Astrocyte of the spinal cord (primary cell): Measurements from ENCODE around the gene SORCS2.

ENCODE experiments used
- DNase-seq: peaks from one replicate; pipeline ENCODE4 v3.0.0; 2011; ENCODE audit warnings: low read depth, low spot score
- H3K4me3 ChIP-seq: 2 replicates; pipeline ENCODE4 v1.5.1; 2011; ENCODE audit warnings: low read depth, mild to moderate bottlenecking, low read length, moderate library complexity
- in situ Hi-C: cut with HindIII; loops from 2 replicates; pipeline ENCODE4 v1.10.0; 2017; ENCODE audit warnings: low sequenced_read_pairs
- TF ChIP-seq, protein P1 (sequence below): IDR thresholded peaks from 2 replicates; pipeline ENCODE4 v1.5.1; 2012; ENCODE audit warnings: low read depth, mild to moderate bottlenecking, low read length, inconsistent platforms

The SORCS2 gene

GRCh38 chr4:7197910-7198309, 5.6 kb downstream of the SORCS2 start:
- no peak for DNase-seq
- TF ChIP-seq, protein P1, sequence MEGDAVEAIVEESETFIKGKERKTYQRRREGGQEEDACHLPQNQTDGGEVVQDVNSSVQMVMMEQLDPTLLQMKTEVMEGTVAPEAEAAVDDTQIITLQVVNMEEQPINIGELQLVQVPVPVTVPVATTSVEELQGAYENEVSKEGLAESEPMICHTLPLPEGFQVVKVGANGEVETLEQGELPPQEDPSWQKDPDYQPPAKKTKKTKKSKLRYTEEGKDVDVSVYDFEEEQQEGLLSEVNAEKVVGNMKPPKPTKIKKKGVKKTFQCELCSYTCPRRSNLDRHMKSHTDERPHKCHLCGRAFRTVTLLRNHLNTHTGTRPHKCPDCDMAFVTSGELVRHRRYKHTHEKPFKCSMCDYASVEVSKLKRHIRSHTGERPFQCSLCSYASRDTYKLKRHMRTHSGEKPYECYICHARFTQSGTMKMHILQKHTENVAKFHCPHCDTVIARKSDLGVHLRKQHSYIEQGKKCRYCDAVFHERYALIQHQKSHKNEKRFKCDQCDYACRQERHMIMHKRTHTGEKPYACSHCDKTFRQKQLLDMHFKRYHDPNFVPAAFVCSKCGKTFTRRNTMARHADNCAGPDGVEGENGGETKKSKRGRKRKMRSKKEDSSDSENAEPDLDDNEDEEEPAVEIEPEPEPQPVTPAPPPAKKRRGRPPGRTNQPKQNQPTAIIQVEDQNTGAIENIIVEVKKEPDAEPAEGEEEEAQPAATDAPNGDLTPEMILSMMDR: no peak
- in situ Hi-C loops: no loop called here

GRCh38 chr4:7198440-7199128, 6.2 kb downstream of the SORCS2 start:
- no peak for DNase-seq
- in situ Hi-C loops: no loop called here

More at GRCh38 chr4:7197910-7198309, 5.6 kb downstream of the SORCS2 start:
- H3K4me3 ChIP-seq: no peak overlapping the region

DNA sequence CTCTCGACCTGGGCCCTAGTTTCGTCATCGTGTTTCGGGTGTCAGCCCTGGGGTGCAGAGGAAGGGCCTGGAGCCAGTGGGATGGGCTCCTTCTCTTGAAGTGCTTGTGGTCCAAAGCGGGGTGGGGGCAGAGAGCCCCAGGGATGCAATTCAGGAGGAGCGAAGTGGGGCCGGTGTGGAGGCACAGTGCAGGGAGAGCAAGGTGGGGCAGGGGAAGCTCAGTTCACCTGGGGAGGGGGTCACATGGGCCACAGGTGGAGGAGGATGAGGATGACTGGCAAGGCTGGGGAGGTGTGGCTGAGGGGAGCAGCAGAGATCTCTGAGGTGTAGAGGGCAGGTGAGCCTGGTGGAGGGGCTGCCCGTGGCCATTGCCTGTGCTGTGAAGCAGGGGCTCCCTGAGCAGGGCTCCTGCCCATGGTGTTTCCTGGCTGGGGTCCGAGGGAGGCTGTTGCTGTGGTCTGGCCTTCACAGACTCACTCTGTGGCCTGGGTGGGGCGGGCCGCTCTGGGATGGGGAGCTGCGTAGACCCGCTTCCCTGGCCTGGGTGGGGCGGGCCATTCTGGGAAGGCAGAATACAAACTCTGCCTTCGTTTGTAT, 6.9 kb downstream of the SORCS2 start:
- in situ Hi-C loops: no loop called here
- TF ChIP-seq, protein P1: no peak
- H3K4me3 ChIP-seq: no peak overlapping the region
- no peak for DNase-seq

More at GRCh38 chr4:7198440-7199128, 6.2 kb downstream of the SORCS2 start:
- H3K4me3 ChIP-seq: no peak overlapping the region
- TF ChIP-seq, protein P1: no peak

DNA sequence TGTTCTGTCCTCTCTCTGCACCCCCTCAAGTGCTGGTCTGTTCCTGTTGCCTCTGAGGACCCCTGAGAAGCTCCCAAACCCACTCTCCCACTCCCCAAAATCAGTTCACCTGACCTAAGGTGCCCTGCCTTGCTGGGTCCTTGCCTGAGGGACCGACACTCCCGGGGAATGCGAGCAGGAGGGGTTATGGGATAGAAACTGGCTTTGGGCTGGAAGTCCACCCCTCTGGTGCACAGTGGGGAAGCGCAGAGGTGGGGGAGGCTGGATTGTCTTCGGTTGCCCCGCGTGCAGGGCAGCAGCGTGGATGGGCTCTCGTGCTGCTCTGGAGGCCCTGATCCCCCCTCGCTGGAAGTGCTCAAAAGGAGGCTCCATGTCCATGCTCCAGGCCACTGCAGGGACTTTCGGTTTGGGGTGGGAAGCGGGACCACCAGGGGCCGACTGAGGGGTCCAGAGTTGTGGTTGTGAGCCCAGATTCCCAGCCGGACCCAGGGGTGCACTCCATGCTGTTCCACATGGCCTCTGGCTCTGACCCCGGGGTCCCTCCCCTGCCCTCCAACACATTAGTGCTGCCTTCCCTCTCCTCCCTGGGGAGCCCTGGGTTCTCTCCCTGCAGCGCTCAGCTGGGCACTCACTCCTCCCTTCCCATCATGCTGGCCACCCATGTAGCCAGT, 7.6 kb downstream of the SORCS2 start:
- H3K4me3 ChIP-seq: no peak overlapping the region
- no peak for DNase-seq
- TF ChIP-seq, protein P1: no peak
- in situ Hi-C loops: no loop called here

GRCh38 chr4:7200801-7201200, 8.5 kb downstream of the SORCS2 start:
- no peak for DNase-seq
- no peak overlapping the region for H3K4me3 ChIP-seq
- TF ChIP-seq, protein P1: no peak
- in situ Hi-C loops: no loop called here

GRCh38 chr4:7201420-7202305, 9.3 kb downstream of the SORCS2 start:
- no peak for DNase-seq
- H3K4me3 ChIP-seq: no peak overlapping the region
- in situ Hi-C loops: no loop called here
- TF ChIP-seq, protein P1: no peak
